GM08714 (cell line): ENCODE measurements around the gene SPTBN1.

ENCODE experiments used
- H3K4me3 ChIP-seq: fragments of 200-500 bp; sonication (Bioruptor generic); 2 replicates; pipeline ENCODE4 v1.5.1; 2014; ENCODE audit warnings: mild to moderate bottlenecking, low read length, inconsistent platforms
- ZNF274 ChIP-seq: IDR thresholded peaks from 2 replicates; pipeline ENCODE4 v1.6.1; 2012; ENCODE audit warnings: mild to moderate bottlenecking, low read depth, low read length

Gene SPTBN1

DNA sequence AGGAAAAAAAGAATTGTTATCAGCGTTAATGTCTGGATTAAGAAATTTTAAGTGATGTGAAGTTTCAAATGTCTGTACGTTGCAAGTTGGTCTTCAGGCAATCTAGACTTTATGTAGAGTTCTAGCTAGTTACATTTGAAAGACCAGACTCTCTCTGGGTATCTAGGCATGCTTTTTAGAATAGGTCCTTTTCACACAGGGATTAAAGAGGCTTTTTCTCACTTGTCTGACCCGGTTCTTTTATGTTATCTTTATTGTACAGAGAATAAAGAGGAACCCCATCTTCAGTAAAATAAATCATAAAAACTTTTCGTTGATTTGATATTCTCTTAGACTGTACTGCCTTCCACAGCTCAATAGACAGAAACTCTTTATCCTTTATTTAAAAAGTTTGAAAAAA is 258.9 kb downstream of the SPTBN1 start:
- no peak for TF ChIP-seq ZNF274
- no peak overlapping the region for H3K4me3 ChIP-seq

DNA sequence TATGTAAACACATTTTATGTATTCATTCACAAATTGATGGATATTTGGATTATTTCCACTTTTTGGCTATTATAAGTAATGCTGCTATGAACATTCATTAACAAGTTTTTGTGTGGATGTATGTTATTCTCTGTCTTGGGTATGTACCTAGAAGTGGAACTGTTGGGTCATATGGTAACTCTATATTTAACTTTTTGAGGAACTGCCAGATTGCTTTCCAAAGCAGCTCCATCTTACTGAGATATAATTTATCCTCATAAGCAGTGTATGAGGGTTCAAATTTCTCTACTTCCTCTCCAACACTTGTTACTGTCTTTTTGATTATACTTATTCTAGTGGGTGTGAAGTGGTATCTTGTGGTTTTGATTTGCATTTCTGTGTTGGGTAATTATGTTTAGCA is 260.2 kb downstream of the SPTBN1 start:
- no peak overlapping the region for H3K4me3 ChIP-seq
- no peak for TF ChIP-seq ZNF274

DNA sequence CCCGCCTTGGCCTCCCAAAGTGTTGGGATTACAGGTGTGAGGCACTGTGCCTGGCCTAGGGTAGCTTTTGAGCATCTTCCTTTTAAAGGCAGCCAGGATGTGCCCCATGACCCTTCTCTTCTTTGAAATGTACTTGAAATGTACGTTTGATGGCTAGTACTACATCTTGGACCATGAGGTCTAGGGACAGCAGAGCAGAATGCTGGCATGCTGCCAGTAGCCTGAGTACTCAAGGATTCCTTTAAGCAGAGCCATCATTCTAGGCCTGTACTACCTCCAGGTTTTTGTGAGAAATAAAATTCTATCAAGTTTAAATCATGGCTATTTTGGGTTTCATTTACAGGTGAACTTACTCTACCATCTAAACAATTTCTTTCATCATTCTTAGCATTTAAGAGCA is 264.4 kb downstream of the SPTBN1 start:
- TF ChIP-seq ZNF274: no peak
- H3K4me3 ChIP-seq: no peak overlapping the region
